ENCODE results near the gene PDPK1.
"Not testable (repeated sequence)": the region's sequence is repeated elsewhere in the genome, so short reads cannot be mapped to it uniquely, and the experiment has no call there.

PDPK1 gene

GRCh38 chr16:2631203-2631602 lies 93.4 kb downstream of the PDPK1 start:
- H3K27me3 Mint-ChIP-seq (ENCODE audit: low read depth); H3K27ac Mint-ChIP-seq; H3K4me3 Mint-ChIP-seq; H3K9me3 Mint-ChIP-seq; H3K36me3 Mint-ChIP-seq (ENCODE audit: low read depth); H3K4me1 Mint-ChIP-seq: not testable (repeated sequence)

DNA sequence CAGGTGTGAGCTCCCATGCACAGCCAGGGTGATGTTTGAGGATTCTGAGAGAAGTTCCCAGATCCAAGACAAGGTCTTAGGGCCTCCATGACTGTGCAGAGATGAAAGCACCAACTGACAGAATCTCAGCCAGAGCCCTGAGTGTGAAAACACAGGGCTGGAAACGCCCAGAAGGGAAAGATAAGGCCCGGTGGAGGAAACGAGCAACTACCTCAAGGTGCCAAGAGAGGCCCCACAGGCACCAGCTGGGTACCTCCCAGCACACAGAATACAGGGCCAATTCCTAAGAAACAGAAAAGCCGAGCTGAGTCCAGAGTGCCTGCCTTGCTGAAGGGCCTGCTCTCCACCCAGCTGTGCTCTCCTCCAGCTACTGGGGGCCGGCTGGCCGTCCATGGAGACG lies 94.5 kb downstream of the PDPK1 start:
- H3K4me3 Mint-ChIP-seq; H3K27me3 Mint-ChIP-seq (ENCODE audit: low read depth); H3K36me3 Mint-ChIP-seq (ENCODE audit: low read depth); H3K27ac Mint-ChIP-seq; H3K9me3 Mint-ChIP-seq; H3K4me1 Mint-ChIP-seq: not testable (repeated sequence)

- H3K4me3 Mint-ChIP-seq; H3K27ac Mint-ChIP-seq; H3K4me1 Mint-ChIP-seq; H3K27me3 Mint-ChIP-seq (ENCODE audit: low read depth); H3K9me3 Mint-ChIP-seq; H3K36me3 Mint-ChIP-seq (ENCODE audit: low read depth): not testable (repeated sequence)
Observed at GRCh38 chr16:2639071-2639721, 101.4 kb downstream of the PDPK1 start.

- not testable (repeated sequence) for H3K36me3 Mint-ChIP-seq (ENCODE audit: low read depth); H3K27ac Mint-ChIP-seq; H3K27me3 Mint-ChIP-seq (ENCODE audit: low read depth); H3K4me1 Mint-ChIP-seq; H3K9me3 Mint-ChIP-seq; H3K4me3 Mint-ChIP-seq
Observed at GRCh38 chr16:2639722-2640072, 101.9 kb downstream of the PDPK1 start.

DNA sequence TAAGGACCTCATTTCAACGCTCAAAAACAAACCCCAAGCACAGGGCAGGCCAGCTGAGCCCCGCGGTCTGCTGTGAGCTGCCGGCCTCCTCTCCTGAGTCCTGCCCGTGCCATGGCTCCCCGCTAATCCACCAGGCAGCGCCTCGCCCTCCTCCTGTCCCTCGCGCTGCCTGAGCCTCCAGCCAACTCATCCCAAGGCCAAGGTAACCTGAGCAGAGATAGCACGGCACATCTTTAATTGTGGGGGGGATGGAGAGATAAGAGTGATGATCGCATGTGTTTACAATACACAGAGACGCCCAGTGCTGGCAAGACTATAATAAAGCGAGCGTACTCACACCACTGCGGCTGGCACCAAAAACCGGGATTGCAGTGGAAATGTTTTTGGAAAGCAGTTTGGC lies 104.7 kb downstream of the PDPK1 start:
- not testable (repeated sequence) for H3K4me3 Mint-ChIP-seq; H3K27me3 Mint-ChIP-seq (ENCODE audit: low read depth)

GRCh38 chr16:2644754-2645453 lies 107.1 kb downstream of the PDPK1 start:
- H3K4me3 Mint-ChIP-seq; H3K27me3 Mint-ChIP-seq (ENCODE audit: low read depth); H3K9me3 Mint-ChIP-seq; H3K27ac Mint-ChIP-seq; H3K36me3 Mint-ChIP-seq (ENCODE audit: low read depth); H3K4me1 Mint-ChIP-seq: not testable (repeated sequence)

More for the DNA sequence above, 104.7 kb downstream of the PDPK1 start:
- not testable (repeated sequence) for H3K36me3 Mint-ChIP-seq (ENCODE audit: low read depth); H3K4me1 Mint-ChIP-seq; H3K9me3 Mint-ChIP-seq; H3K27ac Mint-ChIP-seq

- not testable (repeated sequence) for H3K27me3 Mint-ChIP-seq (ENCODE audit: low read depth); H3K9me3 Mint-ChIP-seq; H3K27ac Mint-ChIP-seq; H3K4me3 Mint-ChIP-seq; H3K36me3 Mint-ChIP-seq (ENCODE audit: low read depth); H3K4me1 Mint-ChIP-seq
Observed at GRCh38 chr16:2651268-2651871, 113.5 kb downstream of the PDPK1 start.

Data from nephron (organoid).